Endothelial cell of umbilical vein (primary cell): ENCODE results near the gene ELMO1. TPM values are rescaled to one million over a fixed set of nuclear protein-coding genes. Genes with fewer than 3 reads are reported as not detected.

Experiments used
- BruUV-seq: library from RNA; stranded (reverse); fragments of 400-500 nt; replicated peaks from 2 replicates; lab custom pipeline; 2021; lab: Mats Ljungman, UMichigan
- CTCF ChIA-PET: fragments of 300-600, 350-600 bp; sonication (Branson Sonifier 250); formaldehyde crosslinking; loops from one replicate; lab custom pipeline; 2021; ENCODE audit warnings: antibody characterized with exemption, inconsistent platforms; lab: Charles Lee
- POLR2A ChIA-PET: fragments of 300-600, 350-600 bp; sonication (Branson Sonifier 250); formaldehyde crosslinking; loops from one replicate; lab custom pipeline; 2021; ENCODE audit warnings: antibody characterized with exemption, inconsistent platforms; lab: Charles Lee
- DNase-seq: peaks from one replicate; pipeline ENCODE4 v3.0.0-alpha.2; 2011; ENCODE audit warnings: low read depth, low spot score
- FAIRE-seq: peaks from 2 replicates; lab custom pipeline; 2011; peaks lifted over from hg19 to GRCh38; lab: Jason Lieb, UNC
- H2AFZ ChIP-seq: 2 replicates; pipeline ENCODE4 v1.6.0; 2012; ENCODE audit warnings: low read depth, low read length, control low read depth, inconsistent platforms
- H3K27ac ChIP-seq: 2 replicates; pipeline ENCODE4 v1.5.1; 2011; ENCODE audit warnings: low read depth, mild to moderate bottlenecking, control low read depth, low read length, moderate library complexity; ENCODE audit not compliant: insufficient read depth
- H3K27me3 ChIP-seq, 2 experiments: 2 replicates each; pipeline versions ENCODE4 v1.6.0 to v1.6.1; 2011; ENCODE audit warnings: low read length in 2 of 2, mixed read lengths in 1 of 2; ENCODE audit not compliant: control insufficient read depth in 2 of 2, insufficient read depth in 2 of 2
- H3K36me3 ChIP-seq, 2 experiments: 2 replicates in 1 of 2; 3 replicates in 1 of 2; pipeline ENCODE4 v1.5.1; 2011; ENCODE audit warnings: low read length in 2 of 2, mild to moderate bottlenecking in 1 of 2, moderate library complexity in 1 of 2; ENCODE audit not compliant: control insufficient read depth in 2 of 2, insufficient read depth in 2 of 2; ENCODE audit errors: extremely low read depth in 1 of 2
- H3K4me1 ChIP-seq: 3 replicates; pipeline ENCODE4 v1.5.1; 2011; ENCODE audit warnings: mild to moderate bottlenecking, low read length; ENCODE audit not compliant: control insufficient read depth, insufficient read depth; ENCODE audit errors: extremely low read depth
- H3K4me2 ChIP-seq: 2 replicates; pipeline ENCODE4 v1.6.1; 2011; ENCODE audit warnings: low read length, control low read depth, mixed read lengths; ENCODE audit not compliant: insufficient read depth
- H3K4me3 ChIP-seq, 3 experiments: fragments of 200-600 bp in 1 of 3; sonication (generic), shearing (Covaris generic) in 1 of 3; replicated peaks in 1 of 3; 2 replicates each; pipeline ENCODE4 v1.5.1; 2011 to 2016; ENCODE audit warnings: control low read depth in 3 of 3, low read length in 3 of 3, mild to moderate bottlenecking in 2 of 3, inconsistent platforms in 1 of 3, low read depth in 1 of 3, moderate library complexity in 1 of 3; ENCODE audit not compliant: insufficient read depth in 1 of 3
- H3K79me2 ChIP-seq: 2 replicates; pipeline ENCODE4 v1.6.0; 2012; ENCODE audit warnings: low read length, inconsistent platforms; ENCODE audit not compliant: control insufficient read depth, insufficient read depth
- H3K9ac ChIP-seq: replicated peaks from 2 replicates; pipeline ENCODE3; 2011; ENCODE audit warnings: low read length, control low read depth; ENCODE audit not compliant: insufficient read depth; ENCODE audit errors: extremely low read depth
- H3K9me1 ChIP-seq: replicated peaks from 3 replicates; pipeline ENCODE4 v1.6.0; 2011; ENCODE audit warnings: mild to moderate bottlenecking, low read length; ENCODE audit not compliant: control insufficient read depth, insufficient read depth; ENCODE audit errors: extremely low read depth
- H3K9me3 ChIP-seq: replicated peaks from 2 replicates; pipeline ENCODE4 v1.5.1; 2012; ENCODE audit warnings: low read length, inconsistent platforms; ENCODE audit not compliant: control insufficient read depth, insufficient read depth
- H4K20me1 ChIP-seq: replicated peaks from 2 replicates; pipeline ENCODE3; 2011; ENCODE audit warnings: mild to moderate bottlenecking, low read length; ENCODE audit not compliant: control insufficient read depth, insufficient read depth; ENCODE audit errors: extremely low read depth
- CTCF ChIP-seq, 2 donors: IDR thresholded peaks; 1 replicate in 1 of 2; 2 replicates in 1 of 2; pipeline ENCODE4 v1.5.1; 2011; ENCODE audit warnings: low read length in 2 of 2, mild to moderate bottlenecking in 2 of 2, moderate library complexity in 2 of 2, control low read depth in 1 of 2, inconsistent platforms in 1 of 2, low read depth in 1 of 2; ENCODE audit not compliant: insufficient read depth in 1 of 2; ENCODE audit errors: extremely low read depth in 1 of 2
- EZH2 ChIP-seq: IDR thresholded peaks from 2 replicates; pipeline ENCODE4 v1.6.1; 2012; ENCODE audit warnings: borderline replicate concordance, low read depth, mild to moderate bottlenecking, moderate library complexity, low read length, inconsistent platforms; ENCODE audit not compliant: severe bottlenecking
- FOS ChIP-seq: IDR thresholded peaks from 2 replicates; pipeline ENCODE4 v1.6.1; 2011; ENCODE audit warnings: mild to moderate bottlenecking, low read length, moderate library complexity, borderline replicate concordance; ENCODE audit not compliant: insufficient read depth
- GATA2 ChIP-seq: IDR thresholded peaks from 2 replicates; pipeline ENCODE4 v1.7.0; 2011; ENCODE audit warnings: low read depth, mild to moderate bottlenecking, moderate library complexity, mixed read lengths, low read length; ENCODE audit not compliant: insufficient read length, insufficient read depth
- JUN ChIP-seq: IDR thresholded peaks from 2 replicates; pipeline ENCODE4 v1.6.1; 2011; ENCODE audit warnings: borderline replicate concordance, low read depth; ENCODE audit not compliant: insufficient read length, insufficient read depth
- MAX ChIP-seq: IDR thresholded peaks from 2 replicates; pipeline ENCODE4 v1.6.1; 2011; ENCODE audit not compliant: insufficient read depth, insufficient read length
- MYC ChIP-seq: IDR thresholded peaks from one replicate; pipeline ENCODE4 v1.6.1; 2011; ENCODE audit warnings: mild to moderate bottlenecking, low read depth, low read length
- POLR2A ChIP-seq: IDR thresholded peaks from 2 replicates; pipeline ENCODE4 v1.6.1; 2012; ENCODE audit warnings: low read depth, mild to moderate bottlenecking, control low read depth, low read length
- POLR2AphosphoS5 ChIP-seq: IDR thresholded peaks from 2 replicates; pipeline ENCODE4 v1.6.1; 2012; ENCODE audit warnings: low read depth, mild to moderate bottlenecking, control low read depth, low read length, moderate library complexity; ENCODE audit not compliant: insufficient read depth
- dilution Hi-C: fragments of 300-500 bp; cut with MboI; formaldehyde crosslinking; loops from one replicate; pipeline ENCODE4 v1.15.0; 2019; ENCODE audit warnings: low sequenced_read_pairs; ENCODE audit not compliant: extremely low pct_ligation_motif_present
- intact Hi-C: fragments of 100-400 bp; cut with micrococcal nuclease; formaldehyde crosslinking; loops from one replicate; pipeline ENCODE4 v1.10.0; 2022
- polyA plus RNA-seq, 4 experiments: library from polyadenylated mRNA; depleted of rRNA in 3 of 4; stranded (reverse) in 3 of 4; unstranded in 1 of 4; fragments of >200 nt; gene quantifications; 2 replicates each; pipeline versions ENCODE4 v1.2.1 to v1.2.3, GENCODE V29; 2011 to 2012; ENCODE audit warnings: missing spikeins in 1 of 4
- total RNA-seq: library from RNA; stranded (reverse); gene quantifications from 2 replicates; pipeline ENCODE4 v1.2.3, GENCODE V29; 2021

The ELMO1 gene
- total and polyA plus RNA-seq, 2 donors (not counting 3 experiments of a cell fraction or from before 2014, with no cell fraction given), result 17.0 to 30.6 TPM

- BruUV-seq, result no TSS peak
- no peak overlapping the region for H3K4me3 ChIP-seq
- no peak overlapping the region for H2AFZ ChIP-seq
- peaks cover 10% of the 10 kb centered on the region for H3K4me1 ChIP-seq
- H3K9ac ChIP-seq, result no peak overlapping the region
- H3K4me2 ChIP-seq, result no peak overlapping the region
- H3K79me2 ChIP-seq, result no peaks in the 10 kb centered on the region
- peaks cover 0 to 2% of the 10 kb centered on the region in 2 experiments for H3K36me3 ChIP-seq
- no peaks in the 10 kb centered on the region for H3K9me1 ChIP-seq
- dilution Hi-C loops, result no loop called here
- CTCF ChIA-PET, result interaction anchor here (1.3 to 1.5 kb wide), 2 partner anchors 11 to 57 kb away, joined by 3 read pairs; no protein-coding TSS in a partner anchor
- H3K27ac ChIP-seq, result no peak overlapping the region
- H3K27me3 ChIP-seq, result no peaks in the 10 kb centered on the region
- no peaks in the 10 kb centered on the region for H3K9me3 ChIP-seq
- TF ChIP-seq MYC (no peak), JUN (peak; percentile 96), FOS (peak; percentile 78)
- no peaks in the 10 kb centered on the region for H4K20me1 ChIP-seq
- intact Hi-C loops, result loop anchor here (1.0 kb wide), 1 partner anchor 36 kb away; no protein-coding TSS in a partner anchor
- FAIRE-seq (peak; percentile 75), DNase-seq (peak; percentile 93)
- POLR2A ChIA-PET, result no interaction called here
These were observed 151.1 kb downstream of the ELMO1 start for GRCh38 chr7:37297546-37297945.

- Histone ChIP-seq H3K9me3 (no peaks in the 10 kb centered on the region), H4K20me1 (no peaks in the 10 kb centered on the region), H3K79me2 (no peaks in the 10 kb centered on the region), H3K27ac (no peak overlapping the region), H2AFZ (no peak overlapping the region), H3K9me1 (no peaks in the 10 kb centered on the region), H3K4me1 (peaks cover 10% of the 10 kb centered on the region), H3K4me2 (no peak overlapping the region), H3K9ac (no peak overlapping the region), H3K4me3 (no peak overlapping the region), H3K27me3 (no peaks in the 10 kb centered on the region), H3K36me3 (no peaks in the 10 kb centered on the region)
- TF ChIP-seq CTCF (IDR thresholded peaks at IDR 0.05; ENCODE audit: extremely low read depth in 1 of 2, insufficient read depth in 1 of 2, low read depth in 1 of 2, low read length in 2 of 2) (no peak), EZH2 (no peak), FOS (no peak), MAX (no peak), POLR2A (no peak), JUN (no peak), GATA2 (no peak), MYC (no peak), POLR2AphosphoS5 (no peak)
- intact Hi-C loops (no loop called here), dilution Hi-C loops (no loop called here)
- no TSS peak for BruUV-seq
- ChIA-PET POLR2A (no interaction called here), CTCF (interaction anchor here (1.0 to 2.2 kb wide), 3 partner anchors 9 to 200 kb away, joined by 6 to 8 read pairs (median 6); no protein-coding TSS in a partner anchor)
- FAIRE-seq, result no peak
- peak; percentile 77 for DNase-seq
These were observed 153.3 kb downstream of the ELMO1 start for GRCh38 chr7:37295401-37295800.
